HG02571 (cell line): ENCODE results near the gene DGAT2.

ENCODE experiments used
- ATAC-seq: cut with Tn5 transposase; IDR thresholded peaks from one replicate; pipeline ENCODE4 v1.9.1; 2021; ENCODE audit warnings: mild to moderate bottlenecking, moderate library complexity; ENCODE audit not compliant: unreplicated experiment

Gene DGAT2

GRCh38 chr11:75800136-75800675, 31.6 kb downstream of the DGAT2 start:
- ATAC-seq = no peak

- ATAC-seq = no peak
These were observed 32.3 kb downstream of the DGAT2 start for GRCh38 chr11:75800728-75801361.

GRCh38 chr11:75801362-75802020, 32.9 kb downstream of the DGAT2 start:
- ATAC-seq = no peak

- no peak for ATAC-seq
These were observed 33.7 kb downstream of the DGAT2 start for GRCh38 chr11:75802021-75802912.

- peak; percentile 54 for ATAC-seq
These were observed 34.6 kb downstream of the DGAT2 start for GRCh38 chr11:75802913-75803820.

GRCh38 chr11:75809111-75809510, 40.5 kb downstream of the DGAT2 start:
- ATAC-seq = no peak

- no peak for ATAC-seq
These were observed 41.4 kb downstream of the DGAT2 start for GRCh38 chr11:75809991-75810390.

- ATAC-seq = no peak
These were observed 42.2 kb downstream of the DGAT2 start for GRCh38 chr11:75810637-75811390.

GRCh38 chr11:75811485-75811884, 42.9 kb downstream of the DGAT2 start:
- ATAC-seq = no peak

- no peak for ATAC-seq
These were observed 44.0 kb downstream of the DGAT2 start for GRCh38 chr11:75812542-75813040.

GRCh38 chr11:75813124-75813523, 44.5 kb downstream of the DGAT2 start:
- ATAC-seq = no peak

GRCh38 chr11:75813622-75814039, 45.1 kb downstream of the DGAT2 start:
- no peak for ATAC-seq

GRCh38 chr11:75814363-75814676, 45.7 kb downstream of the DGAT2 start:
- ATAC-seq = peak; percentile 21

- ATAC-seq = peak; percentile 80
These were observed 46.2 kb downstream of the DGAT2 start, which contains the start of gene UVRAG for GRCh38 chr11:75814677-75815344. Gene UVRAG, plus strand, starts transcription at chr11:75815210. Its CDS starts 198 bp downstream, at chr11:75815408.

- peak; percentile 18 for ATAC-seq
These were observed 47.0 kb downstream of the DGAT2 start for GRCh38 chr11:75815345-75816168.

- ATAC-seq = no peak
These were observed 48.1 kb downstream of the DGAT2 start for GRCh38 chr11:75816561-75817239.

GRCh38 chr11:75820645-75821044, 52.1 kb downstream of the DGAT2 start:
- no peak for ATAC-seq

- no peak for ATAC-seq
These were observed 52.6 kb downstream of the DGAT2 start for GRCh38 chr11:75821202-75821601.
